MM.1S (cell line): ENCODE measurements around the gene EFCAB6.

Source experiments
- DNase-seq: peaks from one replicate; pipeline ENCODE4 v3.0.0-alpha.2; 2015
- H2AFZ ChIP-seq: fragments of 300-600 bp; sonication (generic); 2 replicates; pipeline ENCODE4 v1.6.0; 2016; ENCODE audit warnings: antibody characterized with exemption, low read length
- H3F3A ChIP-seq: fragments of 300-600 bp; sonication (generic); 2 replicates; pipeline ENCODE4 v1.6.1; 2016; ENCODE audit warnings: mild to moderate bottlenecking, antibody characterized with exemption, low read length, moderate library complexity, mixed read lengths; ENCODE audit not compliant: insufficient read depth
- H3K27ac ChIP-seq: fragments of 300-600 bp; sonication (generic); 2 replicates; pipeline ENCODE4 v1.5.1; 2016; ENCODE audit warnings: mild to moderate bottlenecking, low read length
- H3K27me3 ChIP-seq: fragments of 300-600 bp; sonication (generic); replicated peaks from 2 replicates; pipeline ENCODE4 v1.6.0; 2016; ENCODE audit warnings: low read length; ENCODE audit not compliant: insufficient read depth
- H3K36me3 ChIP-seq: fragments of 300-600 bp; sonication (generic); replicated peaks from 2 replicates; pipeline ENCODE4 v1.6.1; 2016; ENCODE audit warnings: mild to moderate bottlenecking, low read length, mixed read lengths; ENCODE audit not compliant: insufficient read depth
- H3K4me1 ChIP-seq: fragments of 300-600 bp; sonication (generic); 2 replicates; pipeline ENCODE4 v1.6.1; 2016; ENCODE audit warnings: low read length, mixed read lengths
- H3K4me2 ChIP-seq: fragments of 300-600 bp; sonication (generic); 2 replicates; pipeline ENCODE4 v1.6.0; 2016; ENCODE audit warnings: low read depth, low read length
- H3K4me3 ChIP-seq: fragments of 300-600 bp; sonication (generic); 2 replicates; pipeline ENCODE4 v1.5.1; 2016; ENCODE audit warnings: low read length, mixed read lengths
- H3K79me2 ChIP-seq: fragments of 300-600 bp; sonication (generic); 2 replicates; pipeline ENCODE4 v1.6.1; 2016; ENCODE audit warnings: mixed run types, low read length, mixed read lengths
- H3K9ac ChIP-seq: fragments of 300-600 bp; sonication (generic); 2 replicates; pipeline ENCODE4 v1.6.1; 2016; ENCODE audit warnings: low read length, mixed read lengths
- H3K9me2 ChIP-seq: fragments of 300-600 bp; sonication (generic); replicated peaks from 2 replicates; pipeline ENCODE4 v1.6.1; 2016; ENCODE audit warnings: mild to moderate bottlenecking, low read length, mixed read lengths; ENCODE audit not compliant: insufficient read depth
- H3K9me3 ChIP-seq: fragments of 300-600 bp; sonication (generic); replicated peaks from 2 replicates; pipeline ENCODE4 v1.6.1; 2016; ENCODE audit warnings: mild to moderate bottlenecking, low read length, mixed read lengths; ENCODE audit not compliant: insufficient read depth
- H4K20me1 ChIP-seq: fragments of 300-600 bp; sonication (generic); 2 replicates; pipeline ENCODE4 v1.6.1; 2016; ENCODE audit warnings: mild to moderate bottlenecking, low read length, moderate library complexity, mixed read lengths; ENCODE audit not compliant: insufficient read depth
- EZH2 ChIP-seq: fragments of 300-600 bp; sonication (generic); optimal IDR thresholded peaks from 2 replicates; pipeline ENCODE3; 2017; ENCODE audit warnings: low read depth, mild to moderate bottlenecking, antibody characterized with exemption, low read length, mixed read lengths
- EZH2phosphoT487 ChIP-seq: fragments of 300-600 bp; sonication (generic); IDR thresholded peaks from 2 replicates; pipeline ENCODE4 v1.6.1; 2018; ENCODE audit warnings: antibody characterized with exemption, low read length
- TF ChIP-seq, protein P1 (sequence below): fragments of 300-600 bp; sonication (generic); IDR thresholded peaks from 2 replicates; pipeline ENCODE4 v1.5.1; 2016; ENCODE audit warnings: antibody characterized with exemption, low read length, mixed read lengths

EFCAB6 gene

GRCh38 chr22:43823911-43824665 is 12.0 kb upstream of the EFCAB6 start:
- Histone ChIP-seq H3K4me1 (no peaks in the 10 kb centered on the region), H3K27ac (no peak overlapping the region), H3K9me3 (no peaks in the 10 kb centered on the region), H3K9ac (no peak overlapping the region), H3K27me3 (peaks cover 96% of the 10 kb centered on the region), H3K4me2 (no peak overlapping the region), H3F3A (no peaks in the 10 kb centered on the region), H3K79me2 (no peaks in the 10 kb centered on the region), H2AFZ (no peak overlapping the region), H4K20me1 (no peaks in the 10 kb centered on the region), H3K9me2 (no peaks in the 10 kb centered on the region), H3K4me3 (no peak overlapping the region), H3K36me3 (no peaks in the 10 kb centered on the region)
- no peak for DNase-seq
- TF ChIP-seq EZH2 (no peak), EZH2phosphoT487 (no peak)
- TF ChIP-seq, protein P1, sequence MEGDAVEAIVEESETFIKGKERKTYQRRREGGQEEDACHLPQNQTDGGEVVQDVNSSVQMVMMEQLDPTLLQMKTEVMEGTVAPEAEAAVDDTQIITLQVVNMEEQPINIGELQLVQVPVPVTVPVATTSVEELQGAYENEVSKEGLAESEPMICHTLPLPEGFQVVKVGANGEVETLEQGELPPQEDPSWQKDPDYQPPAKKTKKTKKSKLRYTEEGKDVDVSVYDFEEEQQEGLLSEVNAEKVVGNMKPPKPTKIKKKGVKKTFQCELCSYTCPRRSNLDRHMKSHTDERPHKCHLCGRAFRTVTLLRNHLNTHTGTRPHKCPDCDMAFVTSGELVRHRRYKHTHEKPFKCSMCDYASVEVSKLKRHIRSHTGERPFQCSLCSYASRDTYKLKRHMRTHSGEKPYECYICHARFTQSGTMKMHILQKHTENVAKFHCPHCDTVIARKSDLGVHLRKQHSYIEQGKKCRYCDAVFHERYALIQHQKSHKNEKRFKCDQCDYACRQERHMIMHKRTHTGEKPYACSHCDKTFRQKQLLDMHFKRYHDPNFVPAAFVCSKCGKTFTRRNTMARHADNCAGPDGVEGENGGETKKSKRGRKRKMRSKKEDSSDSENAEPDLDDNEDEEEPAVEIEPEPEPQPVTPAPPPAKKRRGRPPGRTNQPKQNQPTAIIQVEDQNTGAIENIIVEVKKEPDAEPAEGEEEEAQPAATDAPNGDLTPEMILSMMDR, result no peak

DNA sequence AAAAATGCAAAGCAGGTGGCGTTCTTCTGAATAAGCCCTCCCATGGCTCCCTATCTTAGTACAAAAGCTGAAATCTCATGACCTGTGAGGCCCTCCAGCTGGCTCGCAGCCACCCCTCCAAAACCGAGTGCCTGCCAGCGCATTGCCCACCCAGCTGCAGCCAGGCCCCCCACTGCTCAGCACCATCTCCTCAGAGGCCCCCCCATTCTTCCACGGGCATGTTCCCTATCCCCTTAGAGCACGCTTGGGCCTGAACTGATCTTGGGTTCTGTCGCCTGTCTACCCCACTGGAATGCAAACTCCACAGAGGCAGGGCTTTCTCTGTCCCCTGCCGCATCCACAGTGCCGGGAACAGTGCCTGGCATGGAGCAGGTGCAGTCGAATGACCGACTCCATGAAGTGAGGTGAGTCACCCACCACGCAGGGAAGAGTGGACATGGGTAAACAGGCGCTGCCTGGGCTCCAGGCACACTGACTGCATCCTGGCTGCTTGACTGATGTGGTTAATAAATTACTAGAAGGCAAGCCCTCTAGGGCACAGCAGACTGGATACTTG is 11.3 kb upstream of the EFCAB6 start:
- Histone ChIP-seq H3K9me3 (no peaks in the 10 kb centered on the region), H4K20me1 (no peaks in the 10 kb centered on the region), H3K9ac (no peak overlapping the region), H3K79me2 (no peaks in the 10 kb centered on the region), H3K4me2 (no peak overlapping the region), H3K27me3 (peaks cover 90% of the 10 kb centered on the region), H3F3A (no peaks in the 10 kb centered on the region), H2AFZ (no peak overlapping the region), H3K4me3 (no peak overlapping the region), H3K36me3 (no peaks in the 10 kb centered on the region), H3K4me1 (no peaks in the 10 kb centered on the region), H3K9me2 (no peaks in the 10 kb centered on the region), H3K27ac (no peak overlapping the region)
- DNase-seq, result no peak
- TF ChIP-seq EZH2 (no peak), EZH2phosphoT487 (no peak)
- TF ChIP-seq, protein P1, result no peak

- no peak overlapping the region for H3K27ac ChIP-seq
- no peak overlapping the region for H3K4me2 ChIP-seq
- no peaks in the 10 kb centered on the region for H3K9me2 ChIP-seq
- no peaks in the 10 kb centered on the region for H3K4me1 ChIP-seq
- H4K20me1 ChIP-seq, result no peaks in the 10 kb centered on the region
- no peaks in the 10 kb centered on the region for H3F3A ChIP-seq
- TF ChIP-seq, protein P1, result no peak
- TF ChIP-seq EZH2, result no peak
- TF ChIP-seq EZH2phosphoT487, result no peak
- H3K4me3 ChIP-seq, result no peak overlapping the region
- H3K9ac ChIP-seq, result no peak overlapping the region
- H2AFZ ChIP-seq, result no peak overlapping the region
- no peaks in the 10 kb centered on the region for H3K9me3 ChIP-seq
- peaks cover 77% of the 10 kb centered on the region for H3K27me3 ChIP-seq
- DNase-seq, result no peak
- no peaks in the 10 kb centered on the region for H3K36me3 ChIP-seq
- no peaks in the 10 kb centered on the region for H3K79me2 ChIP-seq
These were observed 9.7 kb upstream of the EFCAB6 start for GRCh38 chr22:43821606-43822425.
